ENCODE results near the gene EYA4.

- TF ChIP-seq CTCF (IDR thresholded peaks at IDR 0.05) (no peak), POLR2AphosphoS5 (IDR thresholded peaks at IDR 0.05) (no peak), POLR2A (IDR thresholded peaks at IDR 0.05) (no peak)
Observed at GRCh38 chr6:133326584-133326983, 85.4 kb downstream of the EYA4 start.

Data from breast epithelium (tissue), 3 donors.